Loucy (cell line): ENCODE measurements around the gene SLC25A53.
A peak's percentile ranks its signal among the peaks of the same experiment; 100 is the strongest.

ENCODE experiments used
- EZH2phosphoT487 ChIP-seq: fragments of 200-600 bp; IDR thresholded peaks from 2 replicates; pipeline ENCODE4 v1.6.1; 2018; ENCODE audit warnings: antibody characterized with exemption, mild to moderate bottlenecking, moderate library complexity, borderline replicate concordance
- TF ChIP-seq, protein P1 (sequence below): fragments of 200-600 bp; sonication (generic); conservative IDR thresholded peaks from 2 replicates; pipeline ENCODE4 v1.5.1; 2014; ENCODE audit warnings: mild to moderate bottlenecking, antibody characterized with exemption, low read length

DNA sequence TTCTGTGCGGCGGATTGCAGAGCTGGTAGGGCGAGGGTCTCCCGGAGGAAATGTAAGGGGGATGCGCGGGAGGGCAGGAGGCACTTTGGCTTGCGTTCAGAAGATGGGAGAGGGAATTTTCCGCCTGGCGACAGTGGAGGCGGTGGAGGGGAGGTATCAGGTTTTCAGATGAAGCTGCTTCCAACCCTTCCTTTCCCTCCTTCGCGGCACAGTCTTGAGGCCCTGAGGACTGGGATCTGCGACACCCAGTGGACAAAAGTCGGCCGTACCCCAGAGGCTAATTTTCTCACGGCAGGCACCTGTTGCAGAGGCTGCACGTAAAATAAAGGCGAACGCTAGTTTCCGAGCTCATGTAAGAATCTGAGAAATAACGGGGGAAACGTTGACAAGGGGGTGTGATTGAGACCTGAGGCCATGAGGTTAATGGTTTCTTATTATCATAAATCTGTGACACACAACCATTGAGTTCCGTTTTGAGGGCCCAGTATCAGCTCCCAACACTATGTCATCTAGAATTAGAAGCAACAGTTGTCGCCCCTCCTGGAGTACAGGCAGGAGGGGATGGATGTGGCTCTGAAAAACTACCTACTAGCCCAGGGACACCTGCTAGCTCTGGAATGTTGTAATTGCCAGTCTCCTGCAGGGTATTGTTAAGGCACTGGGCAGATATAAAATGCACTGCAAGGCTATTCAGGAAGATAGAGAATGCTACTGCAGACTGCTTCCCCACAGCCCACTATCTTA is 43.4 kb downstream of the SLC25A53 start:
- TF ChIP-seq, protein P1, sequence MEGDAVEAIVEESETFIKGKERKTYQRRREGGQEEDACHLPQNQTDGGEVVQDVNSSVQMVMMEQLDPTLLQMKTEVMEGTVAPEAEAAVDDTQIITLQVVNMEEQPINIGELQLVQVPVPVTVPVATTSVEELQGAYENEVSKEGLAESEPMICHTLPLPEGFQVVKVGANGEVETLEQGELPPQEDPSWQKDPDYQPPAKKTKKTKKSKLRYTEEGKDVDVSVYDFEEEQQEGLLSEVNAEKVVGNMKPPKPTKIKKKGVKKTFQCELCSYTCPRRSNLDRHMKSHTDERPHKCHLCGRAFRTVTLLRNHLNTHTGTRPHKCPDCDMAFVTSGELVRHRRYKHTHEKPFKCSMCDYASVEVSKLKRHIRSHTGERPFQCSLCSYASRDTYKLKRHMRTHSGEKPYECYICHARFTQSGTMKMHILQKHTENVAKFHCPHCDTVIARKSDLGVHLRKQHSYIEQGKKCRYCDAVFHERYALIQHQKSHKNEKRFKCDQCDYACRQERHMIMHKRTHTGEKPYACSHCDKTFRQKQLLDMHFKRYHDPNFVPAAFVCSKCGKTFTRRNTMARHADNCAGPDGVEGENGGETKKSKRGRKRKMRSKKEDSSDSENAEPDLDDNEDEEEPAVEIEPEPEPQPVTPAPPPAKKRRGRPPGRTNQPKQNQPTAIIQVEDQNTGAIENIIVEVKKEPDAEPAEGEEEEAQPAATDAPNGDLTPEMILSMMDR, result peak; percentile 55
- no peak for TF ChIP-seq EZH2phosphoT487
